ENCODE results near the gene DLG5. TPM values are rescaled to one million over a fixed set of nuclear protein-coding genes. Genes with fewer than 3 reads are reported as not detected.

The DLG5 gene
- total and polyA plus RNA-seq, 2 donors (not counting 1 experiment from before 2014, with no cell fraction given) = 0.51 to 0.54 TPM

- Histone ChIP-seq H3K27ac (ENCODE audit: low read length in 2 of 2) (no peak overlapping the region), H2AFZ (ENCODE audit: insufficient read depth, low read depth, low read length, poor library complexity, severe bottlenecking) (no peak overlapping the region), H3K4me3 (ENCODE audit: control extremely low read depth in 1 of 5, extremely low read depth in 1 of 5, insufficient read depth in 1 of 5, low read depth in 2 of 5, low read length in 4 of 5) (no peak overlapping the region), H3K4me2 (replicated peaks; ENCODE audit: low read depth, low read length, poor library complexity, severe bottlenecking) (no peak overlapping the region), H3K9me3 (ENCODE audit: control extremely low read depth in 1 of 3, control insufficient read depth in 2 of 3, insufficient read depth in 1 of 3, low read length in 2 of 3) (no peaks in the 10 kb centered on the region), H4K20me1 (ENCODE audit: control insufficient read depth, insufficient read depth, low read length, poor library complexity, severe bottlenecking) (no peaks in the 10 kb centered on the region), H3K79me2 (ENCODE audit: control insufficient read depth, insufficient read depth, low read length) (no peaks in the 10 kb centered on the region), H3K36me3 (replicated peaks in 1 of 2; ENCODE audit: control extremely low read depth in 1 of 2, control insufficient read depth in 1 of 2, extremely low read depth in 1 of 2, insufficient read depth in 2 of 2, low read length in 1 of 2) (no peaks in the 10 kb centered on the region), H3K4me1 (ENCODE audit: control insufficient read depth in 2 of 2, insufficient read depth in 2 of 2, low read length in 2 of 2) (no peaks in the 10 kb centered on the region), H3K9ac (ENCODE audit: low read length) (no peak overlapping the region), H3K27me3 (replicated peaks in 1 of 4; ENCODE audit: control extremely low read depth in 1 of 4, control insufficient read depth in 3 of 4, insufficient read depth in 4 of 4, low read length in 3 of 4) (no peaks in the 10 kb centered on the region)
- 98% methylated on average over 11 of the region's 11 CpGs for WGBS (ENCODE audit: insufficient coverage)
- Mint-ChIP-seq H3K27ac (no peak overlapping the region), H3K4me3 (no peak overlapping the region), H3K4me1 (no peaks in the 10 kb centered on the region), H3K27me3 (no peaks in the 10 kb centered on the region), H3K9me3 (ENCODE audit: insufficient read depth) (no peaks in the 10 kb centered on the region)
- ChIA-PET CTCF (no interaction called here), POLR2A (no interaction called here)
- no peak for ATAC-seq (ENCODE audit: low read depth)
- intact Hi-C loops (cut with micrococcal nuclease) = no loop called here
- TF ChIP-seq CTCF (IDR thresholded peaks at IDR 0.05) (no peak), EZH2 (IDR thresholded peaks at IDR 0.05; ENCODE audit: borderline replicate concordance, insufficient read depth, low read depth, low read length, poor library complexity, severe bottlenecking) (no peak)
- DNase-seq = no peak
These were observed 138.0 kb downstream of the DLG5 start for GRCh38 chr10:77788496-77789010.

- H3K27me3 ChIP-seq (replicated peaks in 1 of 4; ENCODE audit: control extremely low read depth in 1 of 4, control insufficient read depth in 3 of 4, insufficient read depth in 4 of 4, low read length in 3 of 4) = no peaks in the 10 kb centered on the region
- H3K36me3 ChIP-seq (replicated peaks in 1 of 2; ENCODE audit: control extremely low read depth in 1 of 2, control insufficient read depth in 1 of 2, extremely low read depth in 1 of 2, insufficient read depth in 2 of 2, low read length in 1 of 2) = no peaks in the 10 kb centered on the region
- WGBS (ENCODE audit: insufficient coverage) = 91% methylated on average over 12 of the region's 12 CpGs
- no peak for TF ChIP-seq EZH2 (IDR thresholded peaks at IDR 0.05; ENCODE audit: borderline replicate concordance, insufficient read depth, low read depth, low read length, poor library complexity, severe bottlenecking)
- no peak for TF ChIP-seq CTCF (IDR thresholded peaks at IDR 0.05)
- no peak for ATAC-seq (ENCODE audit: low read depth)
- Mint-ChIP-seq H3K9me3 (ENCODE audit: insufficient read depth) (no peaks in the 10 kb centered on the region), H3K27me3 (no peaks in the 10 kb centered on the region), H3K4me1 (no peaks in the 10 kb centered on the region), H3K27ac (no peak overlapping the region), H3K4me3 (no peak overlapping the region)
- H3K4me1 ChIP-seq (ENCODE audit: control insufficient read depth in 2 of 2, insufficient read depth in 2 of 2, low read length in 2 of 2) = no peaks in the 10 kb centered on the region
- no peaks in the 10 kb centered on the region for H3K9me3 ChIP-seq (ENCODE audit: control extremely low read depth in 1 of 3, control insufficient read depth in 2 of 3, insufficient read depth in 1 of 3, low read length in 2 of 3)
- H3K4me2 ChIP-seq (replicated peaks; ENCODE audit: low read depth, low read length, poor library complexity, severe bottlenecking) = no peak overlapping the region
- H3K79me2 ChIP-seq (ENCODE audit: control insufficient read depth, insufficient read depth, low read length) = no peaks in the 10 kb centered on the region
- no peaks in the 10 kb centered on the region for H4K20me1 ChIP-seq (ENCODE audit: control insufficient read depth, insufficient read depth, low read length, poor library complexity, severe bottlenecking)
- no peak overlapping the region for H3K4me3 ChIP-seq (ENCODE audit: control extremely low read depth in 1 of 5, extremely low read depth in 1 of 5, insufficient read depth in 1 of 5, low read depth in 2 of 5, low read length in 4 of 5)
- intact Hi-C loops (cut with micrococcal nuclease) = no loop called here
- ChIA-PET CTCF (no interaction called here), POLR2A (no interaction called here)
- H2AFZ ChIP-seq (ENCODE audit: insufficient read depth, low read depth, low read length, poor library complexity, severe bottlenecking) = no peak overlapping the region
- no peak overlapping the region for H3K9ac ChIP-seq (ENCODE audit: low read length)
- DNase-seq = no peak
- no peak overlapping the region for H3K27ac ChIP-seq (ENCODE audit: low read length in 2 of 2)
These were observed 139.1 kb downstream of the DLG5 start for GRCh38 chr10:77787440-77787839.
